K562 (cell line): ENCODE data around the gene ADCY4. TPM values are rescaled to one million over a fixed set of nuclear protein-coding genes. Genes with fewer than 3 reads are reported as not detected.

Experiments used
- ATAC-seq: fragments of 200-7000 bp; cut with Tn5 transposase; 3 replicates; pipeline ENCODE4 v1.9.1; 2020; ENCODE audit warnings: moderate library complexity
- BruUV-seq: library from RNA; stranded (reverse); fragments of 400-500 nt; replicated peaks from 2 replicates; lab custom pipeline; 2021; lab: Mats Ljungman, UMichigan
- CTCF ChIA-PET: fragments of 300-600 bp; formaldehyde crosslinking; extraction: SDS; loops from one replicate; lab custom pipeline; 2021; ENCODE audit warnings: low intra/inter-chr PET ratio; lab: Yijun Ruan, JAX
- POLR2A ChIA-PET: fragments of 300-600, 350-650 bp; sonication (Branson Sonifier 250); formaldehyde crosslinking; extraction: SDS; loops from one replicate; lab custom pipeline; 2021; ENCODE audit warnings: antibody characterized with exemption, inconsistent platforms; lab: Yijun Ruan, JAX
- DNase-seq, 4 experiments: peaks; one replicate each; pipeline versions ENCODE4 v3.0.0 to v3.0.0-alpha.2; 2011 to 2018; ENCODE audit warnings: low spot score in 3 of 4, mixed read lengths in 3 of 4; ENCODE audit errors: extremely low read depth in 1 of 4
- FAIRE-seq: peaks from 2 replicates; lab custom pipeline; 2011; peaks lifted over from hg19 to GRCh38; lab: Jason Lieb, UNC
- H2AFZ ChIP-seq: 2 replicates; pipeline ENCODE4 v1.6.0; 2011; ENCODE audit warnings: low read depth, low read length, control low read depth, inconsistent platforms
- H3K27ac ChIP-seq: fragments of 200-600 bp; 3 replicates; pipeline ENCODE4 v1.8.0; 2011; ENCODE audit warnings: low read depth, mild to moderate bottlenecking, control low read depth, inconsistent platforms, low read length, moderate library complexity, mixed read lengths; ENCODE audit errors: extremely low read depth
- H3K27me3 ChIP-seq, 2 experiments: fragments of 300-600 bp in 1 of 2; 2 replicates in 1 of 2; 3 replicates in 1 of 2; pipeline versions ENCODE4 v1.6.0 to v1.8.0; 2011; ENCODE audit warnings: inconsistent platforms in 2 of 2, low read length in 2 of 2, mild to moderate bottlenecking in 1 of 2, mixed read lengths in 1 of 2, moderate library complexity in 1 of 2; ENCODE audit not compliant: control insufficient read depth in 2 of 2, insufficient read depth in 2 of 2
- H3K36me3 ChIP-seq: fragments of 300-600 bp; 3 replicates; pipeline ENCODE4 v1.8.0; 2011; ENCODE audit warnings: mild to moderate bottlenecking, low read length, inconsistent platforms; ENCODE audit not compliant: control insufficient read depth, insufficient read depth
- H3K4me1 ChIP-seq, 2 experiments: fragments of 200-600 bp in 1 of 2; replicated peaks in 1 of 2; 2 replicates in 1 of 2; 3 replicates in 1 of 2; pipeline versions ENCODE4 v1.5.1 to v1.8.0; 2011; ENCODE audit warnings: inconsistent platforms in 2 of 2, low read length in 2 of 2, mild to moderate bottlenecking in 1 of 2, mixed read lengths in 1 of 2, moderate library complexity in 1 of 2; ENCODE audit not compliant: control insufficient read depth in 2 of 2, insufficient read depth in 2 of 2
- H3K4me2 ChIP-seq: 2 replicates; pipeline ENCODE4 v1.6.1; 2011; ENCODE audit warnings: low read length, control low read depth, inconsistent platforms, mixed read lengths; ENCODE audit not compliant: insufficient read depth
- H3K4me3 ChIP-seq: fragments of 200-600 bp; sonication (generic), shearing (Covaris generic); 2 replicates; pipeline ENCODE4 v1.5.1; 2016; ENCODE audit warnings: control low read depth, inconsistent platforms
- H3K79me2 ChIP-seq: fragments of 200-600 bp; 3 replicates; pipeline ENCODE4 v1.8.0; 2011; ENCODE audit warnings: low read length, inconsistent platforms; ENCODE audit not compliant: control insufficient read depth, insufficient read depth
- H3K9ac ChIP-seq, 2 experiments: 2 replicates each; pipeline versions ENCODE4 v1.6.0 to v1.6.1; 2011; ENCODE audit warnings: low read depth in 2 of 2, low read length in 2 of 2, control low read depth in 1 of 2, inconsistent platforms in 1 of 2, mild to moderate bottlenecking in 1 of 2, mixed read lengths in 1 of 2; ENCODE audit not compliant: insufficient read depth in 1 of 2
- H3K9me1 ChIP-seq: one replicate; pipeline ENCODE4 v1.6.0; 2011; ENCODE audit warnings: inconsistent platforms, mild to moderate bottlenecking, low read length, moderate library complexity; ENCODE audit not compliant: control insufficient read depth, insufficient read depth
- H3K9me3 ChIP-seq: replicated peaks from 2 replicates; pipeline ENCODE4 v1.5.1; 2011; ENCODE audit warnings: low read depth, low read length, inconsistent platforms; ENCODE audit not compliant: control insufficient read depth, insufficient read depth
- H4K20me1 ChIP-seq: replicated peaks from 2 replicates; pipeline ENCODE4 v1.6.1; 2011; ENCODE audit warnings: low read length, inconsistent platforms, mixed read lengths; ENCODE audit not compliant: control insufficient read depth, insufficient read depth
- ADNP ChIP-seq: fragments of 200-800 bp; sonication (Bioruptor generic); IDR thresholded peaks from 2 replicates; pipeline ENCODE4 v1.6.1; 2016; ENCODE audit warnings: missing genetic modification characterization, missing compliant biosample characterization
- BDP1 ChIP-seq: IDR thresholded peaks from 3 replicates; pipeline ENCODE4 v1.6.1; 2011; ENCODE audit not compliant: insufficient read length, insufficient read depth
- ETS2 ChIP-seq: IDR thresholded peaks from 2 replicates; pipeline ENCODE4 v1.6.1; 2016; ENCODE audit warnings: borderline replicate concordance, missing genetic modification characterization, mild to moderate bottlenecking, moderate library complexity, missing compliant biosample characterization; ENCODE audit not compliant: poor library complexity, severe bottlenecking
- FOXP1 ChIP-seq: sonication (generic); formaldehyde crosslinking; IDR thresholded peaks from 2 replicates; pipeline ENCODE4 v1.8.0; 2022; ENCODE audit warnings: mild to moderate bottlenecking, missing genetic modification reagents
- HDAC6 ChIP-seq: IDR thresholded peaks from 2 replicates; pipeline ENCODE4 v1.6.1; 2012; ENCODE audit warnings: low read depth, mild to moderate bottlenecking, control low read depth, inconsistent platforms, low read length, moderate library complexity
- MTA2 ChIP-seq: fragments of 450-650 bp; IDR thresholded peaks from 2 replicates; pipeline ENCODE4 v1.6.1; 2016; ENCODE audit warnings: low read depth
- MTF1 ChIP-seq: fragments of 250-450 bp; sonication (Bioruptor Pico); IDR thresholded peaks from 2 replicates; pipeline ENCODE4 v1.9.0; 2021; ENCODE audit warnings: moderate library complexity, mild to moderate bottlenecking, inconsistent platforms, borderline replicate concordance
- NR4A1 ChIP-seq, 2 experiments: fragments of 250-450 bp in 1 of 2; fragments of 450-650 bp in 1 of 2; sonication (Bioruptor Pico) in 1 of 2; IDR thresholded peaks; 2 replicates each; pipeline versions ENCODE4 v1.4.0 to v1.6.1; 2016 to 2020; ENCODE audit warnings: mild to moderate bottlenecking in 2 of 2, missing compliant biosample characterization in 1 of 2, missing genetic modification characterization in 1 of 2, moderate library complexity in 1 of 2
- NUFIP1 ChIP-seq: fragments of 450-650 bp; IDR thresholded peaks from 2 replicates; pipeline ENCODE4 v1.6.1; 2018; ENCODE audit not compliant: partially characterized antibody
- SMARCA4 ChIP-seq: fragments of 450-650 bp; IDR thresholded peaks from 2 replicates; pipeline ENCODE4 v1.6.1; 2016
- SUPT5H ChIP-seq: fragments of 450-650 bp; IDR thresholded peaks from 2 replicates; pipeline ENCODE4 v1.6.1; 2016
- TFAP4 ChIP-seq: sonication (generic); formaldehyde crosslinking; IDR thresholded peaks from 2 replicates; pipeline ENCODE4 v1.8.0; 2022; ENCODE audit warnings: missing genetic modification reagents, mild to moderate bottlenecking, moderate library complexity, borderline replicate concordance
- ZNF282 ChIP-seq: sonication (generic); formaldehyde crosslinking; IDR thresholded peaks from 2 replicates; pipeline ENCODE4 v1.8.1; 2023; ENCODE audit warnings: missing genetic modification reagents
- WGBS: fragments of 100-300 bp; shearing (Covaris generic); methylation state at CpG from one replicate; pipeline ENCODE4 v1.1.6; 2016; ENCODE audit warnings: low coverage, mixed read lengths; ENCODE audit not compliant: insufficient coverage; ENCODE audit errors: missing lambda C conversion rate; 5-methylcytosine and 5-hydroxymethylcytosine counted together
- in situ Hi-C: fragments of 300-500 bp; cut with MboI; formaldehyde crosslinking; loops from 4 replicates; pipeline ENCODE4 v1.15.0; 2018; ENCODE audit warnings: inconsistent platforms, mixed read lengths
- intact Hi-C: fragments of 100-400 bp; cut with micrococcal nuclease; formaldehyde crosslinking; loops from 2 replicates; pipeline ENCODE4 v1.14.2; 2022
- polyA plus RNA-seq, 8 experiments: library from polyadenylated mRNA; depleted of rRNA in 4 of 8; stranded (reverse) in 5 of 8; unstranded in 3 of 8; fragments of >200 nt; fragmentation: Nextera tagmentation in 2 of 8; fragmentation: Illumina TruSeq in 1 of 8; extraction: Ambion mirVana in 2 of 8; extraction: Trizol in 1 of 8; gene quantifications; 2 replicates each; pipeline versions ENCODE4 v1.2.1 to v1.2.3, GENCODE V29; 2011 to 2014; ENCODE audit warnings: inconsistent platforms in 1 of 8, missing spikeins in 1 of 8
- total RNA-seq, 7 experiments: library from RNA; depleted of rRNA in 6 of 7; stranded (reverse); fragments of >200 nt in 6 of 7; fragmentation: Illumina TruSeq in 2 of 7; extraction: Trizol in 2 of 7; gene quantifications; 2 replicates each; pipeline versions ENCODE4 v1.2.1 to v1.2.3, GENCODE V29; 2011 to 2021; ENCODE audit warnings: low replicate concordance in 1 of 7
- TF ChIP-seq, protein P1 (sequence below): IDR thresholded peaks from 3 replicates; pipeline ENCODE4 v1.6.1; 2011; ENCODE audit warnings: borderline replicate concordance, mild to moderate bottlenecking; ENCODE audit not compliant: insufficient read length, insufficient read depth
- TF ChIP-seq, protein P2 (sequence below): fragments of 450-650 bp; IDR thresholded peaks from 2 replicates; pipeline ENCODE4 v1.6.1; 2016; ENCODE audit warnings: missing biosample characterization, missing genetic modification characterization
- TF ChIP-seq, protein P3 (sequence below): fragments of 450-650 bp; IDR thresholded peaks from 2 replicates; pipeline ENCODE4 v1.6.1; 2017; ENCODE audit warnings: antibody characterized with exemption

The ADCY4 gene
- total and polyA plus RNA-seq, 9 of the 15 experiments (the other 6 are each of a cell fraction or from before 2014, with no cell fraction given) = 0.04 to 0.31 (median 0.15) TPM; not detected in 2

GRCh38 chr14:24337824-24338175, 2.9 kb upstream of the ADCY4 start:
- Histone ChIP-seq H3K4me1 (peaks cover 1 to 30% of the 10 kb centered on the region in 2 experiments; a peak in 4 of 5 replicates), H3K4me2 (no peak overlapping the region), H3K9ac (no peak overlapping the region), H4K20me1 (no peaks in the 10 kb centered on the region), H3K27ac (no peak overlapping the region), H3K9me1 (no peaks in the 10 kb centered on the region), H3K4me3 (no peak overlapping the region), H3K27me3 (peaks cover 0 to 9% of the 10 kb centered on the region in 2 experiments; a peak in 1 of 5 replicates), H3K36me3 (no peaks in the 10 kb centered on the region), H3K79me2 (no peaks in the 10 kb centered on the region)
- WGBS = 35% methylated on average over 8 of the region's 8 CpGs
- ChIA-PET POLR2A (interaction anchor here (0.8 to 1.5 kb wide), 4 partner anchors 75 to 103 kb away, joined by 4 to 7 read pairs (median 6); partner anchors contain the start of genes KHNYN and TGM1), CTCF (no interaction called here)
- DNase-seq = no peak
- in situ Hi-C loops (loop anchor here (25.0 kb wide), 1 partner anchor 350 kb away; no protein-coding TSS in a partner anchor), intact Hi-C loops (no loop called here)
- FAIRE-seq = no peak
- no peak for ATAC-seq
- TF ChIP-seq ADNP (tag) (no peak), TFAP4 (CRISPR knock-in tag) (no peak), NUFIP1 (no peak), ZNF282 (CRISPR knock-in tag) (no peak), BDP1 (no peak), FOXP1 (CRISPR knock-in tag) (no peak), HDAC6 (no peak), ETS2 (tag) (no peak), MTF1 (CRISPR knock-in tag) (no peak), MTA2 (no peak), SMARCA4 (no peak), SUPT5H (no peak), NR4A1 (CRISPR knock-in tag; IDR thresholded peaks at IDR 0.05) (no peak), NR4A1 (tag; IDR thresholded peaks at IDR 0.05) (no peak)
- TF ChIP-seq, protein P1, sequence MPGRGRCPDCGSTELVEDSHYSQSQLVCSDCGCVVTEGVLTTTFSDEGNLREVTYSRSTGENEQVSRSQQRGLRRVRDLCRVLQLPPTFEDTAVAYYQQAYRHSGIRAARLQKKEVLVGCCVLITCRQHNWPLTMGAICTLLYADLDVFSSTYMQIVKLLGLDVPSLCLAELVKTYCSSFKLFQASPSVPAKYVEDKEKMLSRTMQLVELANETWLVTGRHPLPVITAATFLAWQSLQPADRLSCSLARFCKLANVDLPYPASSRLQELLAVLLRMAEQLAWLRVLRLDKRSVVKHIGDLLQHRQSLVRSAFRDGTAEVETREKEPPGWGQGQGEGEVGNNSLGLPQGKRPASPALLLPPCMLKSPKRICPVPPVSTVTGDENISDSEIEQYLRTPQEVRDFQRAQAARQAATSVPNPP = no peak
- TF ChIP-seq, protein P2, sequence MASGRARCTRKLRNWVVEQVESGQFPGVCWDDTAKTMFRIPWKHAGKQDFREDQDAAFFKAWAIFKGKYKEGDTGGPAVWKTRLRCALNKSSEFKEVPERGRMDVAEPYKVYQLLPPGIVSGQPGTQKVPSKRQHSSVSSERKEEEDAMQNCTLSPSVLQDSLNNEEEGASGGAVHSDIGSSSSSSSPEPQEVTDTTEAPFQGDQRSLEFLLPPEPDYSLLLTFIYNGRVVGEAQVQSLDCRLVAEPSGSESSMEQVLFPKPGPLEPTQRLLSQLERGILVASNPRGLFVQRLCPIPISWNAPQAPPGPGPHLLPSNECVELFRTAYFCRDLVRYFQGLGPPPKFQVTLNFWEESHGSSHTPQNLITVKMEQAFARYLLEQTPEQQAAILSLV (tag) = no peak
- TF ChIP-seq, protein P3, sequence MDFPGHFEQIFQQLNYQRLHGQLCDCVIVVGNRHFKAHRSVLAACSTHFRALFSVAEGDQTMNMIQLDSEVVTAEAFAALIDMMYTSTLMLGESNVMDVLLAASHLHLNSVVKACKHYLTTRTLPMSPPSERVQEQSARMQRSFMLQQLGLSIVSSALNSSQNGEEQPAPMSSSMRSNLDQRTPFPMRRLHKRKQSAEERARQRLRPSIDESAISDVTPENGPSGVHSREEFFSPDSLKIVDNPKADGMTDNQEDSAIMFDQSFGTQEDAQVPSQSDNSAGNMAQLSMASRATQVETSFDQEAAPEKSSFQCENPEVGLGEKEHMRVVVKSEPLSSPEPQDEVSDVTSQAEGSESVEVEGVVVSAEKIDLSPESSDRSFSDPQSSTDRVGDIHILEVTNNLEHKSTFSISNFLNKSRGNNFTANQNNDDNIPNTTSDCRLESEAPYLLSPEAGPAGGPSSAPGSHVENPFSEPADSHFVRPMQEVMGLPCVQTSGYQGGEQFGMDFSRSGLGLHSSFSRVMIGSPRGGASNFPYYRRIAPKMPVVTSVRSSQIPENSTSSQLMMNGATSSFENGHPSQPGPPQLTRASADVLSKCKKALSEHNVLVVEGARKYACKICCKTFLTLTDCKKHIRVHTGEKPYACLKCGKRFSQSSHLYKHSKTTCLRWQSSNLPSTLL = no peak
- TF ChIP-seq, all 486 proteins: peak for 0
- Histone ChIP-seq H3K9me3 (no peaks in the 10 kb centered on the region), H2AFZ (no peak overlapping the region)
- no TSS peak for BruUV-seq
